ENCODE data around the gene TMIGD3.

The TMIGD3 gene

DNA sequence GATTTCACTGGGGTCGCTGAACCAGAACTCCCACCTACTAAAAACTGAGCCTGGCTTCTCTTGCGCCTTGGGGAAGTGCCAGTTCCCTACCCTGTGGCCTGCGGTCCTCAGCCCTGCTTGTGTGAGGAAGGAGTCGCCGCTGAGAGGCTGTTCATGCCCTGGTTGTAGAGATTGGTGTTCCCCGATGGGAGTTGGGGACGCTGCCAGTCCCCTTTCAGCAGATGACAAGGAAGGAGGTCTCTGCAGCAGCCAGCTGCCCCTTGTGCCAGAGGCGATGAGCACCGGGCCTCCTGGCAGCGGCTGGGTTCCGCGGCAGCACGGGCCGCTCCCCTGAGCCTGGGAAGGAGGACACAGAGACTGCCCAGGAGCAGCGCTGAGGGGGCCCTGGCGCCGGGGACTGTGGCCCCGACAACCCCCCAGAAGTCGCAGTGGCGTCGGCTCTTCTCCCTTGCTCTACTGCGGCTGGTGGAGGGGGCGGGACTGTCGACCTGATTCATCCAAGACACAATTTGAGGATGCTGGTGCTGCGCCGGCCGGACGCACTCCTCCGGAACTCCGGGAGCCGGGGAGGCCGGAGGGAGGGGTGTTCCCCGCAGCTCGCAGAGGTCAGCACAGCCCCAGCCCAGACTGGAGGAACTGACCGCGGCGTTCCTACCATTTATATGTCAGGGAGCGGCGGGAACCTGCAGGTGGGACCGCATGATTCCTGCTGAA is 12.0 kb upstream of the TMIGD3 start:
- Histone ChIP-seq H3K4me3 (replicated peaks; ENCODE audit: insufficient read depth, low read length) (peak overlapping the region; percentile 45), H3K27ac (replicated peaks) (peak overlapping the region; percentile 56)
- peak; percentile 27 to 72 for DNase-seq (ENCODE audit: low read depth in 1 of 2, low spot score in 1 of 2)

DNA sequence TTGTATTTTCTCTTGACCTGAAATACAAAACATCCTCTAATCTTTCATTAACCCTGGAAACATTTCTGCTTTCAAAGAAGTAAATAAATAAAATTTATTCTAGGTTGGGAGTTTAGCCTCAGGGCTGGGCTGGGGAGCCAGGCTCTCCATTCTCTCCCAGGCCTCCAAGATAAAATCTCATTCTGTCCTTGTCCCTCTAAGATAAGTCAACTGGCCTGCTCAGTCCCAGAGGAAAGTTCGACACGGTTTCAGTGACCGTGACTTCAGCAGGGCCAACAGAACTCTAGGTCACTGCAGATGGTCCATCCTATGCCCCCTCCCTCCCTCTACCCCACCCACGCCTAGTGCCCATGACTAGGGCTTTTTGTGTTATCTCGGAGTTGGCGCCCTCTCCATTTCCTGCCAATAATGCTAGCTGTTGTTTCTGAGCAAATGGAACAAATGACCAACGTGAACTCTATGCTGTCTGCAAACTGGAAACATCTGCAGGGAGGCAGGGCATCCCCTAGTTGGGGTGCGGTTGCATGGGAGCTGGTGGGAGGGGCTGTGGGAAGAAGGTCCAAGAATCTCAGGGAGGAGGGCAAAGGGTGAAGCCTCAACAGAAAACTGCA is 10.1 kb upstream of the TMIGD3 start:
- H3K4me3 ChIP-seq (replicated peaks; ENCODE audit: insufficient read depth, low read length), result no peak overlapping the region
- H3K27me3 ChIP-seq (ENCODE audit: insufficient read depth, poor library complexity, severe bottlenecking), result no peaks in the 10 kb centered on the region
- TF ChIP-seq SPI1 (IDR thresholded peaks at IDR 0.05; ENCODE audit: borderline replicate concordance, low read depth) (no peak), GABPA (IDR thresholded peaks at IDR 0.05; ENCODE audit: low read depth) (no peak), CTCF (IDR thresholded peaks at IDR 0.05; ENCODE audit: insufficient read depth, low read length) (no peak), POLR2AphosphoS5 (IDR thresholded peaks at IDR 0.05; ENCODE audit: low read depth) (no peak)
- TF ChIP-seq, protein P1, sequence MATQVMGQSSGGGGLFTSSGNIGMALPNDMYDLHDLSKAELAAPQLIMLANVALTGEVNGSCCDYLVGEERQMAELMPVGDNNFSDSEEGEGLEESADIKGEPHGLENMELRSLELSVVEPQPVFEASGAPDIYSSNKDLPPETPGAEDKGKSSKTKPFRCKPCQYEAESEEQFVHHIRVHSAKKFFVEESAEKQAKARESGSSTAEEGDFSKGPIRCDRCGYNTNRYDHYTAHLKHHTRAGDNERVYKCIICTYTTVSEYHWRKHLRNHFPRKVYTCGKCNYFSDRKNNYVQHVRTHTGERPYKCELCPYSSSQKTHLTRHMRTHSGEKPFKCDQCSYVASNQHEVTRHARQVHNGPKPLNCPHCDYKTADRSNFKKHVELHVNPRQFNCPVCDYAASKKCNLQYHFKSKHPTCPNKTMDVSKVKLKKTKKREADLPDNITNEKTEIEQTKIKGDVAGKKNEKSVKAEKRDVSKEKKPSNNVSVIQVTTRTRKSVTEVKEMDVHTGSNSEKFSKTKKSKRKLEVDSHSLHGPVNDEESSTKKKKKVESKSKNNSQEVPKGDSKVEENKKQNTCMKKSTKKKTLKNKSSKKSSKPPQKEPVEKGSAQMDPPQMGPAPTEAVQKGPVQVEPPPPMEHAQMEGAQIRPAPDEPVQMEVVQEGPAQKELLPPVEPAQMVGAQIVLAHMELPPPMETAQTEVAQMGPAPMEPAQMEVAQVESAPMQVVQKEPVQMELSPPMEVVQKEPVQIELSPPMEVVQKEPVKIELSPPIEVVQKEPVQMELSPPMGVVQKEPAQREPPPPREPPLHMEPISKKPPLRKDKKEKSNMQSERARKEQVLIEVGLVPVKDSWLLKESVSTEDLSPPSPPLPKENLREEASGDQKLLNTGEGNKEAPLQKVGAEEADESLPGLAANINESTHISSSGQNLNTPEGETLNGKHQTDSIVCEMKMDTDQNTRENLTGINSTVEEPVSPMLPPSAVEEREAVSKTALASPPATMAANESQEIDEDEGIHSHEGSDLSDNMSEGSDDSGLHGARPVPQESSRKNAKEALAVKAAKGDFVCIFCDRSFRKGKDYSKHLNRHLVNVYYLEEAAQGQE (IDR thresholded peaks at IDR 0.05; ENCODE audit: insufficient replicate concordance, low read depth), result no peak
- DNase-seq (ENCODE audit: low read depth in 1 of 2, low spot score in 1 of 2), result no peak
- no peak overlapping the region for H3K27ac ChIP-seq (replicated peaks)

More for the DNA sequence above, 12.0 kb upstream of the TMIGD3 start:
- H3K27me3 ChIP-seq (ENCODE audit: insufficient read depth, poor library complexity, severe bottlenecking), result no peaks in the 10 kb centered on the region
- TF ChIP-seq SPI1 (IDR thresholded peaks at IDR 0.05; ENCODE audit: borderline replicate concordance, low read depth) (peak; percentile 85), CTCF (IDR thresholded peaks at IDR 0.05; ENCODE audit: insufficient read depth, low read length) (no peak)

GRCh38 chr1:111512931-111513330 is 9.5 kb upstream of the TMIGD3 start:
- no peak overlapping the region for H3K27ac ChIP-seq (replicated peaks)
- TF ChIP-seq GABPA (IDR thresholded peaks at IDR 0.05; ENCODE audit: low read depth) (no peak), CTCF (IDR thresholded peaks at IDR 0.05; ENCODE audit: insufficient read depth, low read length) (no peak), SPI1 (IDR thresholded peaks at IDR 0.05; ENCODE audit: borderline replicate concordance, low read depth) (no peak), POLR2AphosphoS5 (IDR thresholded peaks at IDR 0.05; ENCODE audit: low read depth) (no peak)
- TF ChIP-seq, protein P1 (IDR thresholded peaks at IDR 0.05; ENCODE audit: insufficient replicate concordance, low read depth), result no peak
- H3K4me3 ChIP-seq (replicated peaks; ENCODE audit: insufficient read depth, low read length), result no peak overlapping the region
- DNase-seq (ENCODE audit: low read depth in 1 of 2, low spot score in 1 of 2), result no peak
- no peaks in the 10 kb centered on the region for H3K27me3 ChIP-seq (ENCODE audit: insufficient read depth, poor library complexity, severe bottlenecking)

Data from HL-60 (cell line).